GM13976 (cell line): ENCODE results near the gene ANKHD1.

Experiments
- DNase-seq: peaks from one replicate; pipeline ENCODE4 v3.0.0; 2012; ENCODE audit warnings: low spot score
- in situ Hi-C: fragments of 300-500 bp; cut with MboI; formaldehyde crosslinking; loops from one replicate; pipeline ENCODE4 v1.12.0; 2022; ENCODE audit warnings: low sequenced_read_pairs, mixed read lengths, inconsistent platforms; ENCODE audit not compliant: unreplicated experiment
- TF ChIP-seq, protein P1 (sequence below): IDR thresholded peaks from 2 replicates; pipeline ENCODE4 v1.5.1; 2012; ENCODE audit warnings: borderline replicate concordance, mild to moderate bottlenecking; ENCODE audit not compliant: insufficient read depth; ENCODE audit errors: extremely low read depth, missing control alignments, control extremely low read depth

ANKHD1 gene

GRCh38 chr5:140365282-140365681 lies 36.4 kb upstream of the ANKHD1 start:
- in situ Hi-C loops = loop anchor here (5.0 to 10.0 kb wide), 2 partner anchors 267 to 350 kb away; partner anchors contain the start of gene CD14
- TF ChIP-seq, protein P1, sequence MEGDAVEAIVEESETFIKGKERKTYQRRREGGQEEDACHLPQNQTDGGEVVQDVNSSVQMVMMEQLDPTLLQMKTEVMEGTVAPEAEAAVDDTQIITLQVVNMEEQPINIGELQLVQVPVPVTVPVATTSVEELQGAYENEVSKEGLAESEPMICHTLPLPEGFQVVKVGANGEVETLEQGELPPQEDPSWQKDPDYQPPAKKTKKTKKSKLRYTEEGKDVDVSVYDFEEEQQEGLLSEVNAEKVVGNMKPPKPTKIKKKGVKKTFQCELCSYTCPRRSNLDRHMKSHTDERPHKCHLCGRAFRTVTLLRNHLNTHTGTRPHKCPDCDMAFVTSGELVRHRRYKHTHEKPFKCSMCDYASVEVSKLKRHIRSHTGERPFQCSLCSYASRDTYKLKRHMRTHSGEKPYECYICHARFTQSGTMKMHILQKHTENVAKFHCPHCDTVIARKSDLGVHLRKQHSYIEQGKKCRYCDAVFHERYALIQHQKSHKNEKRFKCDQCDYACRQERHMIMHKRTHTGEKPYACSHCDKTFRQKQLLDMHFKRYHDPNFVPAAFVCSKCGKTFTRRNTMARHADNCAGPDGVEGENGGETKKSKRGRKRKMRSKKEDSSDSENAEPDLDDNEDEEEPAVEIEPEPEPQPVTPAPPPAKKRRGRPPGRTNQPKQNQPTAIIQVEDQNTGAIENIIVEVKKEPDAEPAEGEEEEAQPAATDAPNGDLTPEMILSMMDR = no peak
- no peak for DNase-seq

- in situ Hi-C loops = loop anchor here (5.0 to 10.0 kb wide), 2 partner anchors 266 to 349 kb away; partner anchors contain the start of gene CD14
- TF ChIP-seq, protein P1 = no peak
- DNase-seq = no peak
Measured at GRCh38 chr5:140365941-140366340, 35.7 kb upstream of the ANKHD1 start.

GRCh38 chr5:140366589-140367255 lies 34.9 kb upstream of the ANKHD1 start:
- in situ Hi-C loops = loop anchor here (5.0 to 10.0 kb wide), 2 partner anchors 266 to 348 kb away; partner anchors contain the start of gene CD14
- TF ChIP-seq, protein P1 = no peak

GRCh38 chr5:140367256-140368013 lies 34.2 kb upstream of the ANKHD1 start:
- in situ Hi-C loops = loop anchor here (5.0 to 10.0 kb wide), 2 partner anchors 265 to 347 kb away; partner anchors contain the start of gene CD14
- no peak for DNase-seq
- TF ChIP-seq, protein P1 = no peak

More at GRCh38 chr5:140366589-140367255, 34.9 kb upstream of the ANKHD1 start:
- DNase-seq = no peak

DNA sequence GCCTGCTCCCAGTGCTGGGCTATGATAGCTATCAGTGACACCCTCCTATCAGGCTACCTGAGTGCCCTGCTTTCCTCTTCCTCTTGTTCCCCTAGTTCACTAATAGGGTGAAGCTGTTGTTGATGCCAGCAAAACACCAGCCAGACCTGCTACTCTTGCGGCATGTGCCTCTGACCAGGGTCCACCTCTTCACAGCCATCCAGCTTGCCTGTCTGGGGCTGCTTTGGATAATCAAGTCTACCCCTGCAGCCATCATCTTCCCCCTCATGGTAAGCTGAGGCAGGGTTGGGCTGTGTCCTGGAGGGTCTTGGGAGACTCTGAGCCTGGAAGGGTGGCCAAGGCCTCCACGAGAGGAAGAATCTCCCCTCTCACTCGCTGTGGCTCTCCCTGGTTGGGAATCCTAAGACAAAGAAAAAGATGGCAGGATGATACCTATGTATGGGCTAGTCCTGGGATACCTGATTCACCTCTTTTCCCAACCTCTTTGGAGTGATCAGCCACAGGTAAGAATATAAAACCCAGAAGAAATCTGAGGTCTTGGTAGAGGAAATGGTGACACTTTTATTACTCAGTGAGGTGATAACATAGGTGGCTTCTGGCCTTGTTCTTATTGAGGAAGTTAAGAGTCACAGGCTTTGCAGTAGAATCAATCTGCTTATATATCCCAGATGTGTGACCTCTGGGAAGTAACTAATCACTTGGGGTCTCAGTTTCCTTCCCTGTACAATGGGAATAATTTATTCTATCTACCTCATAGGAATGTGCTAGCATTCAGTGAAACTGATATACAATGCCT lies 30.1 kb upstream of the ANKHD1 start:
- DNase-seq = no peak
- TF ChIP-seq, protein P1 = no peak
- in situ Hi-C loops = no loop called here

DNA sequence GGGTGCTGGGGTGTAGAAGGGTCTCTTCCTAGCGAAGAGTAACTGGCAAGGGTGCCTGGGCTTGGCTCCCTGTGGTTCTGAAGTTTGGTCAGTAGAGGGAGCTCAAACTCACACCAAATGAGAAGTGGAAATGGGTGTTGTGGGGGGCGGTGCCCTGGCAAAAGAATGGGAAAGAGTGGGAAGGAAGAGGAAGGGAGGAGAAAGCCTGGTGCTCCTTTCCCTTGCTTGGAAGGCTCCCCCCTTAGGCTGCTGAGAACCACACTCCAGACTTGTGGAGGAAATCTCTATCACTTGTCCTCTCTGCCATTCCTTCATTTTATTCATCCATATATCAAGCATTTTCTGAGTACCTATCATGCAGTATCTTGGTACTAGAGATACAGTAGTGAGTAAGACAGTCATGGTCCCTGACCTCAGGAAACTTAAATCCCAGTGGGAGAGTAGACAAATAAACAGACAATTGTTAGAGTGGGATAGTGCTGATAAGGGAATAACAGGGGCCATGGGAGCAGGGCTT lies 28.6 kb upstream of the ANKHD1 start:
- in situ Hi-C loops = no loop called here
- TF ChIP-seq, protein P1 = peak; percentile 89
- DNase-seq = peak; percentile 59
